Right ventricle myocardium inferior (tissue), 1 donor: ENCODE measurements around the gene ACACB. TPM values are rescaled to one million over a fixed set of nuclear protein-coding genes. Genes with fewer than 3 reads are reported as not detected.
"Not testable (repeated sequence)": the region's sequence is repeated elsewhere in the genome, so short reads cannot be mapped to it uniquely, and the experiment has no call there.

Experiments used
- ATAC-seq: fragments of 200-7000 bp; cut with Tn5 transposase; one replicate; pipeline ENCODE4 v1.9.1; 2020; ENCODE audit warnings: mild to moderate bottlenecking, moderate library complexity
- DNase-seq: peaks from one replicate; pipeline ENCODE4 v3.0.0; 2021; ENCODE audit errors: missing footprints
- intact Hi-C: fragments of 100-400 bp; cut with DNase I; formaldehyde crosslinking; loops from one replicate; pipeline ENCODE4 v1.11.0; 2022
- total RNA-seq: library from RNA; stranded (reverse); fragmentation: NEBNext Ultra II Directional; extraction: Animal tissue kit (Norgen Biotek cat#: 25700); gene quantifications from one replicate; pipeline ENCODE4 v1.2.1, GENCODE V29; 2021
- donor health status: DM: no; HTN: yes; CAD: no; lungs with severe emphysema.

ACACB gene
- total RNA-seq, 1 donor from 2014 or later = 150 TPM

DNA sequence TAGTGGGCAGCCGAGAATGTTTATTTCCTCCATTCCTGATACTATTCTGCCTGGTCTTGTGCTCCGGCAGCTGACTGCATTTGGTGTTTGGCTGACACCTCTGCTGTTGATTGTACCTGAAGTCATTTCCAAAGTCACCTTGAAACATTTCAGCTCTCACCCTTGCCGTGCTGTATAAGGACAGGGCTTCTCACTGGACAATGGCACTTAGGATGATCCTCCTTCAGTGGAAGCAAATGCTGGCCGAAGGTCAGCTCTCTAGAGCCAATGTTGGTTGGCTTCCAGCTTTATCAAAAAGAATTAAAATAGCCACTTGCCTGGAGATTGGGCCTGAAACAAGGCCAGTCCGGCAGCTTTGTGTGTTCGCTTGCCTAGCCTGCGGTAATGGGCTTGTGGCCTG, 44.0 kb downstream of the ACACB start:
- DNase-seq (no peak), ATAC-seq (peak; percentile 69)
- intact Hi-C loops = loop anchor here (2.0 kb wide), 1 partner anchor 46 kb away; no protein-coding TSS in a partner anchor

DNA sequence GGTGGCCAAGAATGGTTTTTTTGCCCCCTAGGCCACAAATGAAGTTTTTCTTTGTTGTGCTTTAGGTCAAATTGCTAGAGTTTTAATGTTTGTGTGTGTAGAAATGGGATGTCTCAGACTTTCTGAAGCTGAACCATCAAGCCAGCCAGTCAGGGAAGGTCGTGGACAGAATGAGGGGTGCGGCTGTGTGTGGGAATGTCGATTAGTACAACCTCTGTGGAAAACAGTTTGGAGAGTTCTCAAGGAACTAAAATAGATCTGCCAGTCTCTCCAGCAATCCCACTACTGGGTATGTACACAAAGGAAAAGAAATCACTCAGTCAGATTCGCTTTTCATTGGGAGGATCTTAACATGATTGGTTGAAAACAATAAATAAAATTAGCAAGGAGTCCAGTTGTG, 44.5 kb downstream of the ACACB start:
- ATAC-seq (peak; percentile 54), DNase-seq (no peak)
- intact Hi-C loops = loop anchor here (2.0 kb wide), 1 partner anchor 46 kb away; no protein-coding TSS in a partner anchor

DNA sequence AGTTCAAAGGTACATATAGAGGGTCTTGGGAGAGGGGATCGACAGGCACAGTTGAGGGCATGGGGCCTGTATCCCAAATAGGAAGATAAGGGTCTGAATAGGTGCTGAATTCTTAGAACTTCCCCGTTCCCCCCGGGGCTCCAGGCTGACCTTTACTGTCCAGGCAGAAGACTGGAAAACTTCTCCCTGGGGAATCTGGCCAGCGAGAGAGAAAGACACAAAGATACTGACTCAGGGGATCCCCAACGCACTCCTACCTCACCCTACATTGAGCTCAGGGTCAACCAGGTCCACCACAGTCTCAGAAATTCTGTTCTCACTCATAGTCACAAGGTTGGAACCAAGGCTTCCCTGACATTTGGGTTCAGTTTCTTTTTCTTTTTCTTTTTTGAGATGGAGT, 46.2 kb downstream of the ACACB start:
- no peak for ATAC-seq
- intact Hi-C loops = no loop called here

DNA sequence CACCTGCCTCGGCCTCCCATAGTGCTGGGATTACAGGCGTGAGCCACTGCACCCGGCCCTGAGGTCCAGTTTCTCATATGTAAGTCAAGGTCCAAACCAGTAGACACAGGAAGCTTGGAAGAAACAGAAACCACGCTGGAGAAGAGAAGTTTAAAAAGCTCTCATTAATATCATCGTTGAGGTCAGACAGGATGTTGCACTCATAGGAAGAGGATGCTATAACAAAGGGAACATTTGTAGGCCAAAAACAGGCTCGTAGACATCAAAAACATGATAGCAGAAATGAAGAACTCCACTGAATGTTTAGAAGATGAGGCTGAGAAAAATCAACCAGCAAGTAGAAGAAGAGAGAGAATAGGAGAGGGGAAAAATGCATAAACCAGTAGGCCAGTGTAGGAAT, 46.8 kb downstream of the ACACB start:
- ATAC-seq (no peak), DNase-seq (no peak)
- intact Hi-C loops = no loop called here

More for the DNA sequence above, 46.2 kb downstream of the ACACB start:
- no peak for DNase-seq

DNA sequence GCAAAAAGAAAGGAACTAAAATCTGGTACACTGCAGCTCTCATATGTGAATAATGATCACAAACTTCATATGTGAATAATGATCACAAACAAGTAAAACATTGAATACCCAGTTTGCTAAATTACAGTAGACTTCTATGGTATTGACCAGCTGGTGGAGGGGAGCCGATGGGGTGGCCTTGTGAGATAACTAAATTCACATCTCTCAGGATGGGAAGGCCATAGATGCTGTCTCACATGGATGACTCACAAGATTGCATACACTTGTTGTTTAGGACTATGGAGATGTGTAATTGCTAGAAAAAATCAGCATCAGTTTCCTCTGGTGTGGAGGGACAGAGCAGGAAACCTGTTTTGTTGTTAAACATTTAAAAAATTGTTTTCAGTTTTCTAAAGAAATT, 49.2 kb downstream of the ACACB start:
- intact Hi-C loops = no loop called here
- DNase-seq = no peak
- no peak for ATAC-seq

DNA sequence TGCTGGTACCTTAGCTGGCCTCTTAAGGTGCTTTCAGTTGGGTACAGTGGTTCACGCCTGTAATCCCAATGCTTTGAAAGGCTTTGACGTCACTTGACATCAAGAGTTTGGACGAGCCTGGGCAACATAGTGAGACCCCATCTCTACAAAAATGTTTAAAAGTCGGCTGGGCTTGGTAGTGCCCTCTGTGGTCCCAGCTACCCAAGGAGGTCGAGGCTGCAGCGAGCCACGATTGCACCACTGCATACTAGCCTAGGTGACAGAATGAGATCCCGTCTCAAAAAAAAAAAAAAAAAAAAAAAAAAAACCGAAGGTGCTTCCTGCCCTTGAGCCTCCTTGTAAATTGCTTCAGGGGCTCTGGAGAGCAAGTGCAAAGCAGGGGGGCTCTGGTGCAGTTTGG, 50.0 kb downstream of the ACACB start:
- DNase-seq (no peak), ATAC-seq (no peak)
- intact Hi-C loops = no loop called here

DNA sequence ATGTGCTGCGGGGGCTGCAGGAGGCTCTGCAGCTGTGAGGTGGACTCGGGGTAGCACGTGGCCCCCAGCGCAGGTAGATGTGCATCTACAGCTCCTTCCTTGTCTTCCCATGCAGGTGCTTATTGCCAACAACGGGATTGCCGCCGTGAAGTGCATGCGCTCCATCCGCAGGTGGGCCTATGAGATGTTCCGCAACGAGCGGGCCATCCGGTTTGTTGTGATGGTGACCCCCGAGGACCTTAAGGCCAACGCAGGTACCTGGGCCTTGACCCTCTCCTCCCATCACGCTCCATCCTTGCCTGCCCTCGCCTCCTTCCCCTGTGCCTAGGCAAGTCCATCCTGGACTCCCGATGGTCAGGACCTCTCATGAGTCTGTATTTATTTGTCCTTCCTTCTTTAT, 51.4 kb downstream of the ACACB start:
- ATAC-seq (no peak), DNase-seq (no peak)
- intact Hi-C loops = no loop called here

DNA sequence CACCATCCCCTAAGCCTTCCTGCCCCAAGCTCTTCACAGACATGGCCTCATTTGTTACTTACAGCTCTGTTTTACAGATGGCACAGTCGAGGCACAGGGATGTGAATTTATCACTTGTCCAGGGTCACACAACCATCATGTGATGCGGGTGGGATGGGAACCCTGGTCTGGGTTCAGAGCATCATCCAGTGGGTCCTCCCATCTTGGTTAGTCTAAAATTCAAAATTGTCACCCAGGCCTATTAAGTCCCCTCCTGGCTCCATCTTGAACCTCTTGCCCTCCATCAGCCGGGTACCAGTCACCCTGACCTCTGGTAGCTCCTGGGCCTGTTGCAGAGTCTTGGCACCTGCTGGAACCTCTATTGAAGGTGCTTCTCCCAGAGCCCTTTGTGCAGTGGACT, 52.9 kb downstream of the ACACB start:
- DNase-seq = no peak
- intact Hi-C loops = no loop called here

DNA sequence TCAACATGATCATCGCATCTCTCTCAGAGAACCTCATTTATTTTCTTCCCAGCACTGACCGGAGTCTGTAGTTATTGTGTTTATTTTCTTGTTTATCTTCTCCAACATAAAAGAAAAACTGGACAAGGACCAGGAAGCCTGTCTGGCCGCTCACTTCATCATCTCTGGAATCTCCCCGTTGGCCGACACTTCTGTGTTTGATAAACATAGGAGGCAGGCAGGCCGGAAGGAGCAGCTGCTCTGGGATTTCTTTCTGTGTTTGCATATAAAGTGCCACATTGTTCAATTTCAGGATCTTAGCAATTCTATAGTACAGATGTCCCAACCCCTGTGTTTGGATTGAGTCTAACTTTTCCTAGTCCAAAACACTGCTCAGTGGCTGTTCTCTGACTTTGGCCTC, 53.3 kb downstream of the ACACB start:
- DNase-seq (no peak), ATAC-seq (no peak)
- intact Hi-C loops = no loop called here

More for the DNA sequence above, 52.9 kb downstream of the ACACB start:
- ATAC-seq = no peak

DNA sequence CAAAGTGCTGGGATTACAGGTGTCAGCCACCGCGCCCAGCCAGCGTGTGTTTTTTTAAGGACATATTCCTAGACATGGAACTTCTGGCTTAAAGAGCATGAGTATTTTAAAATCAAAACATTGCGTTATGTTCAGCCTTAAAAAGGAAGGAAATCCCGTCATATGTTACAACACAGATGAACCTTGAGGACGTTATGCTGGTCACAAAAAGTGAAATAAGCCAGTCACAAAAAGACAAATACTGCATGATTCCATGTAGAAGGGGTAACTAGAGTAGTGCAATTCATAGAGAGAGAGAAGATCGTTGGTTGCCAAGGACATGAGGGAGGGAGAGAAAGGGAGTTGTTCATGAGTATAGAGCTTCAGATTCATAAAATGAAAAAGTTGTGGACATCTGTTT, 53.9 kb downstream of the ACACB start:
- intact Hi-C loops = no loop called here
- DNase-seq = no peak
- no peak for ATAC-seq

DNA sequence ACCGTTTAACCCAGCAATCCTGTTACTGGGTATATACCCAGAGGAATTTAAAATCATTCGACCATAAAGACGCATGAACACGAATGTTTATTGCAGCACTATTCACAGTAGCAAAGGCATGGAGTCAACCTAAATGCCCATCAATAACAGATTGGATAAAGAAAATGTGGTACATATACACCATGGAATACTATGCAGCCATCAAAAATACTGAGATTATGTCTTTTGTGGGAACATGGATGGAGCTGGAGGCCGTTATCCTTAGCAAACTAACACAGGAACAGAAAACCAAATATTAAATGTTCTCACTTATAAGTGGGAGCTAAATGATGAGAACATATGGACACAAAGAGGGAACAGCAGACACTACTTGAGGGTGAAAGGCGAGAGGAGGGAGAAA, 56.4 kb downstream of the ACACB start:
- intact Hi-C loops, DNase-seq, ATAC-seq: not testable (repeated sequence)

DNA sequence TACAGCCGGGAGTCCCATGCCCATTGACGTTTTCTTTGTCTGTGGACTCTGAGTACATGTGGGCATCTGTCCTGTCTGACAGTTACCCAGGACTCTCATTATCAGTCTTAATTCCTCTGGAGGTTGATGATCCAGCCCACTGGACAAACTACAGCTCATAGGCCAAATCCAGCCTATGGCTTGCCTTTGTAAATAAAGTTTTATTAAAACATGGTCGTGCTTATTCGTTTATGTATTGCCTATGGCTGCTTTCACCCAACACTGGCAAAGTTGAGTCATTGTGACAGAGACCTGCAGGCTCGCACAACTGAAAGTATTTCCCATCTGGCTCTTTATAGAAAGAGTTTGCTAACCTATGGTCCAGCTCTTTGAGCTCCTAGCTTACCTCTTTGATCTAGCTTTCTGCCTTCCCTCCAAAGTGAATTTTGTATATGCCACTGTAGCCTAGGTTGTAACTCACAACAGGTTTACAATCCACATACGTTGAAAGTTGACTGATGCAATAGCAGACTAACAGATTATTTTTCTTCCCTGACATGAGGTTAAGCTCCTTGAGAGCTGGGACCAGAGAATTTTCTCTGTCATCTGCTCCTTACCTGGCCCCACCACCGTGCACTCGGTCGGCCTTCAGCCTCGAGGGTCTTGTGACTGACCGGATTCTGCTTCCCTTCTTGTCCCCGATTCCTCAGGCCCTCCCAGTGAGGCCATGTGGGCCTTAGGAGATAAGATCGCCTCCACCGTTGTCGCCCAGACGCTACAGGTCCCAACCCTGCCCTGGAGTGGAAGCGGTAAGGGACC, 57.3 kb downstream of the ACACB start:
- intact Hi-C loops = no loop called here
- no peak for DNase-seq
- ATAC-seq = peak; percentile 11

DNA sequence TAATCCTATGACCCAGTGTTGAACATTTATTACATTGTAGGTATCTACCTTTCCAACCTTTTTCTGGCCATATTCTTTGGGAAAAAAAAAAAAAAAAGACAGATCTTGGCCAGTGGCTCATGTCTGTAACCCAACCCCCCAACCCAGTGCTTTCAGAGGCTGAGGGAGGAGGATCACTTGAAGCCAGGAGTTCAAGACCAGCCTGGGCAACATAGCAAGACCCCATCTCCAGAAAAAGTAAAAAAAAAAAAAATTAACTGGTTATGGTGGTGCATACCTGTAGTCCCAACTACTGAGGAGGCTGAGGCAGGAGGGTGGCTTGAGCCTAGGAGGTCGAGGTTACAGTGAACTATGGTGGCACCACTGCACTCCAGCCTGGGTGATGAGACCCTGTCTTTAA, 58.1 kb downstream of the ACACB start:
- DNase-seq (no peak), ATAC-seq (no peak)
- intact Hi-C loops = no loop called here

DNA sequence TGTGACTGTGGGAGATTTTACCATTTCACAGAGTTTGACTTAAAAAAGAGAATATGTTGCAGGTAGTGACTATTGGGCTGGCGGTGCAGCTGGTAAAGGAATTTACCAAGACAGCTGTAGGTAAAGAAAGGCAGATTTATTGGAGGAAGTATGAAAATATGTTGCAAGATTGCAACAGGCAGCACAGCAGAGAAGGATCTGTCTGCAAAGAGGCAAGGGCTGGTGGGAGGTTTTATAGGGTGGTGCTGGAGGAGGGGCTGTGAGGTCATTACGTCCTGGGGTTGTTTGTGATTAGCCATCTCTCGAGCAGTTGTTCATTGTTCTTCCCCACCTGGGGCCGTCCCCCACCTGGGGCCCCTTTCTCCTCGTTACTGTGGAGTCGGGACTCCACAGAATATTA, 62.1 kb downstream of the ACACB start:
- ATAC-seq (no peak), DNase-seq (no peak)
- intact Hi-C loops = no loop called here

DNA sequence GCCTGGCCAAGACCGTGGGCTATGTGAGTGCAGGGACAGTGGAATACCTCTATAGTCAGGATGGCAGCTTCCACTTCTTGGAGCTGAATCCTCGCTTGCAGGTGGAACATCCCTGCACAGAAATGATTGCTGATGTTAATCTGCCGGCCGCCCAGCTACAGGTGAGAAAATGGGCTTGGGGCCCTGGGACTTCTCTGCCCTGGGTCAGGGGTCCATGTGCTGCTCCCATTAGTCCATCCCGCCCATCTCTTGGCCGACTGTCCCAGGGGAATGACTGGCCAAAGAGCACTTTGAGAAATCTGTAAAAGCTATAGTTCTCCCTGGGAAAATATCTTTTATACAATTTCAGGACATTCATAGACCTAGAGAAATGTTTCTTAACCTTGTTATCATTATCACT, 63.5 kb downstream of the ACACB start:
- DNase-seq (no peak), ATAC-seq (no peak)
- intact Hi-C loops = no loop called here

DNA sequence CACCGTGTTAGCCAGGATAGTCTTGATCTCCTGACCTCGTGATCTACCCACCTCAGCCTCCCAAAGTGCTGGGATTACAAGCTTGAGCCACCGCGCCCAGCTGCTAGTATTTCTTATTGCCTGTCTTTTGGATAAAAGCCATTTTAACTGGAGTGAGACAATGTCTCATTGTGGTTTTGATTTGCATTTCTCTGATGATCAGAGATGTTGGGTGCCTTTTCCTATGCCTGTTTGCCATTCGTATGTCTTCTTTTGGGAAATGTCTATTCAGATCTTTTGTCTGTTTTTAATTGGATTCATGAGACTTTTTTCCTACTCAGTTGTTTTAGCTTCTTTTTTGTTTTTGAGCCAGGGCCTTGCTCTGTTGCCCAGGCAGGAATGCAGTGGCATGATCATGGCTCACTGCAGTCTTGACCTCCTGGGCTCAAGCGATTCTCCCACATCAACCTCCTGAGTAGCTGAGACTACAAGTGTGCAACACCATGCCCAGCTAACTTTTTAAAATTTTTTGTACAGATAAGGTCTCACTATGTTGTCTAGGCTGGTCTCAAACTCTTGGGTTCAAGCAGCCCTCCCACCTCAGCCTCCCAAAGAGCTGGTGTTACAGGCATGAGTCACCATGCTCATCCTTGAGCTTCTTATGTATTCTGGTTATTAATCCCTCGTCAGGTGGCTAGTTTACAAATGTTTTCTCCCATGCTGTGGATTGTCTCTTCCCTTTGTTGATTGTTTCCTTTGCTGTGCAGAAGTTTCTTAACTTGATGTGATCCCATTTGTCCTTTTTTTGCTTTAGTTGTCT, 65.9 kb downstream of the ACACB start:
- intact Hi-C loops = no loop called here
- no peak for ATAC-seq
- DNase-seq = no peak

DNA sequence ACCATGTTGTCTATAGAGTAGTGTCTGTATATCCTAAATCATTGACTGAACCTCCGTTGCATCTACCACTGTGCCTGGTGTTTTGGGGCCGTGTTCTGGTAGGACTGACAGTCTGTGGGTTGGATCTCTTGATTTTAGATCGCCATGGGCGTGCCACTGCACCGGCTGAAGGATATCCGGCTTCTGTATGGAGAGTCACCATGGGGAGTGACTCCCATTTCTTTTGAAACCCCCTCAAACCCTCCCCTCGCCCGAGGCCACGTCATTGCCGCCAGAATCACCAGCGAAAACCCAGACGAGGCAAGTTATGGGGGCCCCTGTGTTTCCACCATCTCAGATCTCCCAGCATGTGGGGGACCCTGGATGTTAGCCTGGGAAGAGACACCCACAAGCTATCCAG, 69.1 kb downstream of the ACACB start:
- intact Hi-C loops = no loop called here

DNA sequence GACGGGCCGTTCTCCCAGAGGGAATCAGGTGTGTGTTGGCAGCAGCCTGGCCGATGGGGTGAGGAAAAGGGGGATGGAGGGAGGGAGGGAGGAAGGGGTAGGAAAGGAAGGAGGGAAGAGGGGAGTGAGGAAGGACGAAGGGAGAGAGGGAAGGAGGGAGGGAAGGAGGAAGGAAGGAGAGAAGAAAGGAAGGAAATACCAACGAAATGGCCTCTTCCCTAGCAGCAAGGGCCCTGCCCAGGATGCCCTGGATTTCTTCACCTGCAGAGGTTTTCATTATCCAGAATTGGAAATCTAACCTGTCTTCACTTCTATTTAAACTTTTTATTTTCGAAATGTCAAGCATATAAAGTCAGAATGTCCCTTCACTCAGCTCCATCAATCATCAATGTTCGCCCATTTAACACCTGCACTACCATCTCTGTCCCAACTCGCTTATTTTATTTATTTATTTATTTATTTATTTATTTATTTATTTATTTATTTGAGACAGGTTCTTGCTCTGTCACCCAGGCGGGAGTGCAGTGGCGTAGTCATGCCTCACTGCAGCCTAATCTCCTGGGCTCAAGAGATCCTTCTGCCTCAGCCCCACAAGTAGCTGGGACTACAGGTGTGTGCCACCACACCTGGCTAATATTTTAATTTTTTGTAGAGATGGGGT, 70.7 kb downstream of the ACACB start:
- DNase-seq = no peak
- intact Hi-C loops = no loop called here
- no peak for ATAC-seq

More for the DNA sequence above, 69.1 kb downstream of the ACACB start:
- ATAC-seq (no peak), DNase-seq (no peak)

DNA sequence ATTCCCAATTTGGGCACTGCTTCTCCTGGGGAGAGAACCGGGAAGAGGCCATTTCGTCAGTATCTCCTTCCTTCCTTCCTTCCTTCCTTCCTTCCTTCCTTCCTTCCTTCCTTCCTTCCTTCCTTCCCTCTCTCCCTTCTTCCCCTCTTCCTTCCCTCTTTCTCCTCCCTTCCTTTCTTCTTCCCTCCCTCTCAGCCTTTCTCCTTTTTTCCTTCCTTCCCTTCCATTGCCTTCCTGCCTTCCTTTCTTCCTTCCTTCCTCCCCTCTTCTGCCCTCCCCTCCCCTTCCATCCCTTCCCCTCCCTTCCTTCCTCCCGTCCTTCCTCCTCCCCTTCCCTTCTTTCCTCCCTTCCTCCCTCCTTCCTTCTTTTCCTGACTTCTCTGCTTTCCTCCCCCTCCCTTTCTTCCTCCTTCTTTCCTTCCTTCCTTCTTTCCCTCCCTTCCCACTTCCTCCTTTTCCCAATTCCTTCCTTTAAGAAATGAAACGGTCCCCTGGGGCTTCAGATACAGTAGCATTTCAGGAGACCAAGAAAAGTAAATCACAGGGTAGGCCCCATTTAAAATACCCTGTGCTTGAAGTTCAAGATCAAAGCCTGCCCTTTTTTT, 71.8 kb downstream of the ACACB start:
- ATAC-seq (no peak), DNase-seq (no peak)
- intact Hi-C loops = no loop called here
